Keratinocyte (primary cell): ENCODE measurements around the gene CCDC178. TPM values are rescaled to one million over a fixed set of nuclear protein-coding genes. Genes with fewer than 3 reads are reported as not detected.

Experiments used
- DNase-seq: peaks from one replicate; pipeline ENCODE4 v3.0.0-alpha.2; 2011; ENCODE audit warnings: low read depth, missing footprints, low spot score
- FAIRE-seq: peaks from 2 replicates; lab custom pipeline; 2011; peaks lifted over from hg19 to GRCh38; lab: Jason Lieb, UNC
- H2AFZ ChIP-seq: 2 replicates; pipeline ENCODE4 v1.6.0; 2012; ENCODE audit warnings: low read length, control low read depth, inconsistent platforms; ENCODE audit not compliant: control insufficient read depth
- H3K27ac ChIP-seq: 2 replicates; pipeline ENCODE4 v1.5.1; 2011; ENCODE audit warnings: low read length; ENCODE audit not compliant: control insufficient read depth, insufficient read depth
- H3K27me3 ChIP-seq: 3 replicates; pipeline ENCODE4 v1.6.0; 2011; ENCODE audit warnings: low read length; ENCODE audit not compliant: control insufficient read depth, insufficient read depth; ENCODE audit errors: extremely low read depth
- H3K36me3 ChIP-seq, 2 experiments: 2 replicates in 1 of 2; 3 replicates in 1 of 2; pipeline ENCODE4 v1.5.1; 2011; ENCODE audit warnings: low read length in 2 of 2, mild to moderate bottlenecking in 1 of 2; ENCODE audit not compliant: control insufficient read depth in 2 of 2, insufficient read depth in 2 of 2; ENCODE audit errors: extremely low read depth in 1 of 2
- H3K4me1 ChIP-seq: 3 replicates; pipeline ENCODE4 v1.5.1; 2011; ENCODE audit warnings: low read length; ENCODE audit not compliant: control insufficient read depth, insufficient read depth; ENCODE audit errors: extremely low read depth
- H3K4me2 ChIP-seq: 3 replicates; pipeline ENCODE4 v1.6.0; 2011; ENCODE audit warnings: low read depth, low read length; ENCODE audit not compliant: control insufficient read depth, insufficient read depth; ENCODE audit errors: extremely low read depth
- H3K4me3 ChIP-seq, 3 experiments: fragments of 200-600 bp in 1 of 3; sonication (generic) in 1 of 3; 2 replicates in 2 of 3; 3 replicates in 1 of 3; pipeline ENCODE4 v1.5.1; 2011 to 2016; ENCODE audit warnings: low read length in 3 of 3, mild to moderate bottlenecking in 3 of 3, control low read depth in 2 of 3, inconsistent platforms in 1 of 3, low read depth in 1 of 3, mixed read lengths in 1 of 3, mixed run types in 1 of 3, moderate library complexity in 1 of 3; ENCODE audit not compliant: control insufficient read depth in 2 of 3, insufficient read depth in 2 of 3; ENCODE audit errors: extremely low read depth in 1 of 3
- H3K79me2 ChIP-seq: 2 replicates; pipeline ENCODE4 v1.6.0; 2012; ENCODE audit warnings: low read length; ENCODE audit not compliant: control insufficient read depth, insufficient read depth
- H3K9ac ChIP-seq: 3 replicates; pipeline ENCODE4 v1.6.0; 2011; ENCODE audit warnings: low read length; ENCODE audit not compliant: control insufficient read depth, insufficient read depth; ENCODE audit errors: extremely low read depth
- H3K9me1 ChIP-seq: 3 replicates; pipeline ENCODE4 v1.6.0; 2011; ENCODE audit warnings: low read length; ENCODE audit not compliant: control insufficient read depth, insufficient read depth; ENCODE audit errors: extremely low read depth
- H3K9me3 ChIP-seq: 2 replicates; pipeline ENCODE4 v1.5.1; 2012; ENCODE audit warnings: low read depth, low read length; ENCODE audit not compliant: control insufficient read depth
- H4K20me1 ChIP-seq: 3 replicates; pipeline ENCODE4 v1.6.0; 2011; ENCODE audit warnings: low read length; ENCODE audit not compliant: control insufficient read depth, insufficient read depth; ENCODE audit errors: extremely low read depth
- CTCF ChIP-seq, 3 experiments: IDR thresholded peaks in 1 of 3; conservative IDR thresholded peaks in 1 of 3; optimal IDR thresholded peaks in 1 of 3; 2 replicates in 2 of 3; 3 replicates in 1 of 3; pipeline versions ENCODE3 to v1.5.1; 2011; ENCODE audit warnings: low read length in 3 of 3, mild to moderate bottlenecking in 3 of 3, moderate library complexity in 2 of 3, control low read depth in 1 of 3, inconsistent platforms in 1 of 3; ENCODE audit not compliant: insufficient read depth in 2 of 3; ENCODE audit errors: extremely low read depth in 1 of 3
- EZH2 ChIP-seq: IDR thresholded peaks from one replicate; pipeline ENCODE4 v1.6.1; 2012; ENCODE audit warnings: inconsistent platforms, mild to moderate bottlenecking, low read length, moderate library complexity
- dilution Hi-C: fragments of 300-500 bp; cut with MboI; formaldehyde crosslinking; loops from one replicate; pipeline ENCODE4 v1.7.0; 2020; ENCODE audit warnings: low sequenced_read_pairs; ENCODE audit not compliant: extremely low pct_ligation_motif_present
- polyA plus RNA-seq, 5 experiments: library from polyadenylated mRNA; depleted of rRNA in 3 of 5; stranded (reverse) in 3 of 5; stranded (forward) in 1 of 5; unstranded in 1 of 5; fragments of >200 nt; gene quantifications; 1 replicate in 1 of 5; 2 replicates in 3 of 5; 3 replicates in 1 of 5; pipeline versions ENCODE4 v1.2.1 to v1.2.3, GENCODE V29; 2011 to 2012; ENCODE audit warnings: missing spikeins in 2 of 5, low read depth in 1 of 5, low replicate concordance in 1 of 5

Gene CCDC178
- polyA plus RNA-seq, 1 donor (not counting 4 experiments of a cell fraction or from before 2014, with no cell fraction given): 0.14 TPM

- no peaks in the 10 kb centered on the region for H3K79me2 ChIP-seq
- no peak overlapping the region for H3K9ac ChIP-seq
- H3K36me3 ChIP-seq: no peaks in the 10 kb centered on the region
- no peak for TF ChIP-seq EZH2
- TF ChIP-seq CTCF (optimal IDR thresholded peaks at IDR 0.05 in 1 of 3, IDR thresholded peaks at IDR 0.05 in 1 of 3, conservative IDR thresholded peaks at IDR 0.05 in 1 of 3; ENCODE audit: extremely low read depth in 1 of 3, insufficient read depth in 2 of 3, low read length in 3 of 3): no peak
- dilution Hi-C loops: no loop called here
- H3K27ac ChIP-seq: no peak overlapping the region
- H3K9me1 ChIP-seq: no peaks in the 10 kb centered on the region
- H3K27me3 ChIP-seq: no peaks in the 10 kb centered on the region
- no peaks in the 10 kb centered on the region for H3K9me3 ChIP-seq
- H4K20me1 ChIP-seq: no peaks in the 10 kb centered on the region
- DNase-seq (no peak), FAIRE-seq (no peak)
- no peaks in the 10 kb centered on the region for H3K4me1 ChIP-seq
- H3K4me2 ChIP-seq: no peak overlapping the region
- no peak overlapping the region for H2AFZ ChIP-seq
- no peak overlapping the region for H3K4me3 ChIP-seq
Measured at GRCh38 chr18:33014060-33014796, 426.3 kb downstream of the CCDC178 start.

- no peaks in the 10 kb centered on the region for H3K36me3 ChIP-seq
- DNase-seq (no peak), FAIRE-seq (no peak)
- no peak overlapping the region for H3K27ac ChIP-seq
- dilution Hi-C loops: no loop called here
- H3K27me3 ChIP-seq: no peaks in the 10 kb centered on the region
- H3K4me3 ChIP-seq: no peak overlapping the region
- no peaks in the 10 kb centered on the region for H3K9me1 ChIP-seq
- H4K20me1 ChIP-seq: no peaks in the 10 kb centered on the region
- no peak overlapping the region for H3K9ac ChIP-seq
- no peaks in the 10 kb centered on the region for H3K4me1 ChIP-seq
- H3K4me2 ChIP-seq: no peak overlapping the region
- H2AFZ ChIP-seq: no peak overlapping the region
- no peak for TF ChIP-seq CTCF (optimal IDR thresholded peaks at IDR 0.05 in 1 of 3, IDR thresholded peaks at IDR 0.05 in 1 of 3, conservative IDR thresholded peaks at IDR 0.05 in 1 of 3; ENCODE audit: extremely low read depth in 1 of 3, insufficient read depth in 2 of 3, low read length in 3 of 3)
- no peak for TF ChIP-seq EZH2
- no peaks in the 10 kb centered on the region for H3K79me2 ChIP-seq
- H3K9me3 ChIP-seq: no peaks in the 10 kb centered on the region
Measured at GRCh38 chr18:33010149-33010548, 430.4 kb downstream of the CCDC178 start.
